H1 (cell line): Measurements from ENCODE around the gene SENP1.

Experiments used
- ASH2L ChIP-seq: fragments of 200-600, 300-600 bp; sonication (generic); IDR thresholded peaks from one replicate; pipeline ENCODE4 v1.7.1; 2017; ENCODE audit warnings: low read length
- CTCF ChIP-seq, 3 experiments: IDR thresholded peaks; 1 replicate in 2 of 3; 2 replicates in 1 of 3; pipeline versions ENCODE4 v1.5.1 to v1.6.1; 2011; ENCODE audit warnings: low read length in 3 of 3, mild to moderate bottlenecking in 3 of 3, inconsistent platforms in 2 of 3, low read depth in 1 of 3, moderate library complexity in 1 of 3; ENCODE audit not compliant: insufficient read depth in 1 of 3; ENCODE audit errors: control extremely low read depth in 1 of 3
- EP300 ChIP-seq, 2 experiments: IDR thresholded peaks; 1 replicate in 1 of 2; 2 replicates in 1 of 2; pipeline ENCODE4 v1.6.1; 2011 to 2012; ENCODE audit warnings: low read depth in 2 of 2, low read length in 2 of 2, mild to moderate bottlenecking in 2 of 2, borderline replicate concordance in 1 of 2, inconsistent platforms in 1 of 2, moderate library complexity in 1 of 2
- EZH2 ChIP-seq: fragments of 200-600 bp; sonication (generic); IDR thresholded peaks from 2 replicates; pipeline ENCODE4 v1.7.1; 2012; ENCODE audit warnings: low read depth, mild to moderate bottlenecking, moderate library complexity, low read length, inconsistent platforms; ENCODE audit not compliant: severe bottlenecking
- JUN ChIP-seq: IDR thresholded peaks from 2 replicates; pipeline ENCODE4 v1.6.1; 2011; ENCODE audit warnings: low read depth, mild to moderate bottlenecking, improper control_type of control experiment, low read length
- KDM1A ChIP-seq: fragments of 200-600, 300-600 bp; sonication (generic); IDR thresholded peaks from 2 replicates; pipeline ENCODE4 v1.7.1; 2016; ENCODE audit warnings: mild to moderate bottlenecking, low read length, borderline replicate concordance
- NRF1 ChIP-seq: IDR thresholded peaks from 2 replicates; pipeline ENCODE4 v1.6.1; 2011; ENCODE audit warnings: mild to moderate bottlenecking, low read depth, low read length, improper control_type of control experiment
- POLR2AphosphoS5 ChIP-seq: IDR thresholded peaks from 2 replicates; pipeline ENCODE4 v1.6.1; 2011; ENCODE audit warnings: low read depth, low read length
- RAD21 ChIP-seq, 2 experiments: IDR thresholded peaks in 1 of 2; conservative IDR thresholded peaks in 1 of 2; 2 replicates each; pipeline ENCODE4 v1.6.1; 2011; ENCODE audit warnings: low read depth in 2 of 2, low read length in 2 of 2, improper control_type of control experiment in 1 of 2, inconsistent platforms in 1 of 2, mild to moderate bottlenecking in 1 of 2, moderate library complexity in 1 of 2
- SIN3A ChIP-seq, 2 experiments: IDR thresholded peaks in 1 of 2; conservative IDR thresholded peaks in 1 of 2; 2 replicates each; pipeline ENCODE4 v1.6.1; 2011 to 2012; ENCODE audit warnings: low read length in 2 of 2, improper control_type of control experiment in 1 of 2, low read depth in 1 of 2, mild to moderate bottlenecking in 1 of 2
- SP4 ChIP-seq: IDR thresholded peaks from 2 replicates; pipeline ENCODE4 v1.6.1; 2012; ENCODE audit warnings: low read length, inconsistent platforms
- TAF1 ChIP-seq: IDR thresholded peaks from 2 replicates; pipeline ENCODE4 v1.6.1; 2011; ENCODE audit warnings: mild to moderate bottlenecking, low read depth, low read length
- ZNF274 ChIP-seq: IDR thresholded peaks from 2 replicates; pipeline ENCODE4 v1.7.0; 2012; ENCODE audit warnings: low read length, borderline replicate concordance; ENCODE audit errors: extremely low read depth

GRCh38 chr12:48039151-48039550 is 66.7 kb downstream of the SENP1 start:
- no peak for TF ChIP-seq CTCF (IDR thresholded peaks at IDR 0.05; ENCODE audit: control extremely low read depth in 1 of 3, insufficient read depth in 1 of 3, low read depth in 1 of 3, low read length in 3 of 3)
- no peak for TF ChIP-seq ASH2L
- TF ChIP-seq EZH2 = no peak
- no peak for TF ChIP-seq TAF1
- no peak for TF ChIP-seq JUN
- TF ChIP-seq KDM1A = no peak
- TF ChIP-seq ZNF274 = no peak
- no peak for TF ChIP-seq SIN3A (conservative IDR thresholded peaks at IDR 0.05 in 1 of 2, IDR thresholded peaks at IDR 0.05 in 1 of 2; ENCODE audit: low read depth in 1 of 2, low read length in 2 of 2)
- TF ChIP-seq NRF1 = no peak
- no peak for TF ChIP-seq POLR2AphosphoS5
- no peak for TF ChIP-seq RAD21 (IDR thresholded peaks at IDR 0.05 in 1 of 2, conservative IDR thresholded peaks at IDR 0.05 in 1 of 2; ENCODE audit: low read depth in 2 of 2, low read length in 2 of 2)
- no peak for TF ChIP-seq SP4
- TF ChIP-seq EP300 (IDR thresholded peaks at IDR 0.05; ENCODE audit: borderline replicate concordance in 1 of 2, low read depth in 2 of 2, low read length in 2 of 2) = no peak
